K562 (cell line): ENCODE measurements around the gene MAN2A1.
"Not testable (repeated sequence)": the region's sequence is repeated elsewhere in the genome, so short reads cannot be mapped to it uniquely, and the experiment has no call there.

ENCODE experiments used
- ARNT ChIP-seq, 2 experiments: fragments of 450-650 bp; IDR thresholded peaks; 2 replicates each; pipeline ENCODE4 v1.6.1; 2016; ENCODE audit warnings: mild to moderate bottlenecking in 1 of 2
- MAFK ChIP-seq: IDR thresholded peaks from 2 replicates; pipeline ENCODE4 v1.6.1; 2011; ENCODE audit warnings: low read length, improper control_type of control experiment
- POLR2AphosphoS5 ChIP-seq: IDR thresholded peaks from 2 replicates; pipeline ENCODE4 v1.6.1; 2011; ENCODE audit warnings: mild to moderate bottlenecking, low read depth, low read length, moderate library complexity; ENCODE audit not compliant: control insufficient read depth, insufficient read depth
- PRPF4 ChIP-seq: fragments of 200-400 bp; formaldehyde crosslinking; IDR thresholded peaks from one replicate; pipeline ENCODE4 v1.6.1; 2017; ENCODE audit warnings: low read length, low read depth, mild to moderate bottlenecking; ENCODE audit not compliant: insufficient read depth, poor library complexity, severe bottlenecking
- ZNF274 ChIP-seq: IDR thresholded peaks from 2 replicates; pipeline ENCODE4 v1.6.1; 2011; ENCODE audit warnings: low read depth, mild to moderate bottlenecking, low read length, moderate library complexity, borderline replicate concordance
- ZNF696 ChIP-seq: fragments of 250-450 bp; sonication (Bioruptor Pico); conservative IDR thresholded peaks from 2 replicates; pipeline ENCODE4 v1.4.0; 2020; ENCODE audit warnings: mild to moderate bottlenecking, moderate library complexity
- TF ChIP-seq, protein P1 (sequence below): fragments of 250-450 bp; sonication (Bioruptor Pico); IDR thresholded peaks from 2 replicates; pipeline ENCODE4 v1.5.0; 2021; ENCODE audit warnings: mild to moderate bottlenecking, borderline replicate concordance
- TF ChIP-seq, protein P2 (sequence below): fragments of 250-450 bp; sonication (Bioruptor Pico); IDR thresholded peaks from 2 replicates; pipeline ENCODE4 v1.8.0; 2021; ENCODE audit warnings: moderate library complexity, mild to moderate bottlenecking, inconsistent platforms

DNA sequence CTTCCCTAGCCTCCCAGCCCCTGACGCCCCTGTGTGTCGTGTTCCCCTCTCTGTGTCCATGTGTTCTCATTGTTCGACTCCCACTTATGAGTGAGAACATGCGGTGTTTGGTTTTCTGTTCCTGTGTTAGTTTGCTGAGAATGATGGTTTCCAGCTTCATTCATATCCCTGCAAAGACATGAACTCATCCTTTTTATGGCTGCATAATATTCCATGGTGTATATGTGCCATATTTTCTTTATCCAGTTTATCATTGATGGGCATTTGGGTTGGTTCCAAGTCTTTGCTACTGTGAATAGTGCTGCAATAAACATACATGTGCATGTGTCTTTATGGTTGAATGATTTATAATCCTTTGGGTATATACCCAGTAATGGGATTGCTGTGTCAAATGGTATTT lies 70.4 kb downstream of the MAN2A1 start:
- not testable (repeated sequence) for TF ChIP-seq PRPF4; MAFK; POLR2AphosphoS5; ZNF696 (CRISPR knock-in tag); ARNT (IDR thresholded peaks at IDR 0.05); ZNF274
- TF ChIP-seq, protein P1, sequence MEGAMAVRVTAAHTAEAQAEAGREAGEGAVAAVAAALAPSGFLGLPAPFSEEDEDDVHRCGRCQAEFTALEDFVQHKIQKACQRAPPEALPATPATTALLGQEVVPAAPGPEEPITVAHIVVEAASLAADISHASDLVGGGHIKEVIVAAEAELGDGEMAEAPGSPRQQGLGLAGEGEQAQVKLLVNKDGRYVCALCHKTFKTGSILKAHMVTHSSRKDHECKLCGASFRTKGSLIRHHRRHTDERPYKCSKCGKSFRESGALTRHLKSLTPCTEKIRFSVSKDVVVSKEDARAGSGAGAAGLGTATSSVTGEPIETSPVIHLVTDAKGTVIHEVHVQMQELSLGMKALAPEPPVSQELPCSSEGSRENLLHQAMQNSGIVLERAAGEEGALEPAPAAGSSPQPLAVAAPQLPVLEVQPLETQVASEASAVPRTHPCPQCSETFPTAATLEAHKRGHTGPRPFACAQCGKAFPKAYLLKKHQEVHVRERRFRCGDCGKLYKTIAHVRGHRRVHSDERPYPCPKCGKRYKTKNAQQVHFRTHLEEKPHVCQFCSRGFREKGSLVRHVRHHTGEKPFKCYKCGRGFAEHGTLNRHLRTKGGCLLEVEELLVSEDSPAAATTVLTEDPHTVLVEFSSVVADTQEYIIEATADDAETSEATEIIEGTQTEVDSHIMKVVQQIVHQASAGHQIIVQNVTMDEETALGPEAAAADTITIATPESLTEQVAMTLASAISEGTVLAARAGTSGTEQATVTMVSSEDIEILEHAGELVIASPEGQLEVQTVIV (CRISPR knock-in tag) = not testable (repeated sequence)
- TF ChIP-seq, protein P2, sequence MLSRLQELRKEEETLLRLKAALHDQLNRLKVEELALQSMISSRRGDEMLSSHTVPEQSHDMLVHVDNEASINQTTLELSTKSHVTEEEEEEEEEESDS (CRISPR knock-in tag) = not testable (repeated sequence)
